Activated CD4-positive, alpha-beta T cell treated with anti-CD3 and anti-CD28 coated beads, Interleukin-2, Interleukin-6, amounts not matched to agents 100 ng/mL and 50 ng/mL, durations not matched to agents 16 hours and 8 hours (primary cell): ENCODE measurements around the gene KAT6B.
A peak's percentile ranks its signal among the peaks of the same experiment; 100 is the strongest.

Source experiments
- DNase-seq: peaks from one replicate; pipeline ENCODE4 v3.0.0-alpha.2; 2020

KAT6B gene

DNA sequence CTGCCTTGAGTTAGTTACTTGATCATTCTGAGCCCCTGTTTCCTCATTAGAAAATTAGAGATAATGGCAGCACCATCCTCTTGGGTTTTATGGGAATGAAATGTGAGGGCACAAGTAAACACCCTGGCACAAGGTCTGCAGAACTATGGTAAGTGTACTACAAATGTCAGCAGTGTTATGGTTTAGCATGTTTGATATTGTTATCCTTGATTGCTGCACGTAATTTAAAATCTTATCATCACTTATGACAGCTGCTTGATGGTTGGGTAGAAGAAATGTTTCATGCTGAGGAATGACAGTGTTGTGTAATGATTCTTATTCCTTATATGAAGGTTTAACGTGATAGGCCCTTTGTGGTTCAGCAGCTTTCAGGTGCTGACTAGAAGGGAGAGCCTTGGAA lies 134.3 kb downstream of the KAT6B start:
- no peak for DNase-seq

DNA sequence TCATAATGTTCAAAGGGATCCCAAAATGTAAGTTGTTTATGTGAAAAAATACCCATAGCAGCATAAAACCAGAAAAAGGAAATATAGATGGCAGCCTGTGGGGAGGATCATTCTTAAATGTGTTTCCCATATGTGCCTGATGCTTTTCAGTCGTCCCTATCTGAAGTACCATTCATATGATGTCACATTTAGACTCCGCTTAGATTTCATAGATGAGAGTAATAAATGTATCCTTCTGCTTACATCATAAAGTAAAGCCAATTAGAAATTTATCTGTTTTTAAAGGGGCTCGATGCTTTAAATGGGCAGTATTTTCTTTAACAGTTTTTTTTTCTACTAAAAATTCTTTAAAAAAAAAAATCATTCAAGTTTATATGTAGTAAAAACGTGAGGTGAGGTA lies 136.1 kb downstream of the KAT6B start:
- DNase-seq = no peak

DNA sequence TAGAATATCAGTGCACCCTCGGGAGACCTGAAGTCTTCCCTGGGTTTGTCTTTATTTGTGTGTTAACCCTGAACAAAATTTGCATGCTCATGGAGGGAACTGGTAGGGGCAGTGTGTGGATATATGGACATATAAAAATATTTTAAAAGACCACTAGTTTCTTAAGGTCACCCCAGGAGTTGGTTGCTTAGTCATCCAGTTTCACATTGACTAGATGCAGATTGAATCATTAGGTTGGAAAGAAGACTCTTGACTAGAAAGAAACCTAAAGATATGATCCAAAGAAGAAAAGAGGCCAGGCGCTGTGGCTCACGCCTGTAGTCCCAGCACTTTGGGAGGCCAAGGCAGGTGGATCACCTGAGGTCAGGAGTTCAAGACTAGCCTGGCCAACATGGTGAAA lies 137.1 kb downstream of the KAT6B start:
- peak; percentile 34 for DNase-seq

DNA sequence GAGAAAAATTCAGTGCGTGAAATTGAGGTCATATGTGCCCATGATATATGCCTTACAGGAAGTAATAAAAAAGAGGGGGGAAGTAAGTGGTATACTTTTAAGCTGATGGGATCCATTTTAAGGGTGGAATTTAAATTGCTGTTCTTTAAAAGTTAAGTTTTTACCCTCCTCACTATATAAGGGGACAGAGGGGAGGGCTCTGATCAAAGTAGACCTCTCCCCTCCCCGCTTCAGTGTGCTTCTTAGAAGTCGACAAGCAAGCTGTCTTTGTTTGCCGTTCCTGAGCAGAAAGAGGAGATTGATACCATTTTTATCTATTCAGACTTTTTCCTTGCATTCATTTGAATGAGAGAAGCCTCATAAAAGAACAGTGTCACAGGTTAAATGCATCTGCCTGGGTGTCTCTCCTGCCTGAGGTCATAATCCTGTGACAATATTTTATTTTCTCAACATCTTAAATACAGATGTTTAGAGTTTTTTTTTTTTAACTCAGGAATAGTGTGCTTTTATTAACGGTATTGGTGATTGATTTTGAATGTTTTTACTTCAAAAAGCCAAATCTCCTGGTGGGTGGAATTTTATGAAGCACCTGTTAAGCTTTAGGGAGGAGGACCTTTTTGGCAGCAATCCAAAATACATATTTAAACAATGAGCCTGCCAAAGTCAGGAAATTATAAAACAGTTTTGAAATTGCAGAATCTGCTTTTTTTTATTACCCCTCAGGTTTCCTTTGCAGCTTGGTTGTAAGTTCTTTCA lies 141.7 kb downstream of the KAT6B start:
- no peak for DNase-seq

DNA sequence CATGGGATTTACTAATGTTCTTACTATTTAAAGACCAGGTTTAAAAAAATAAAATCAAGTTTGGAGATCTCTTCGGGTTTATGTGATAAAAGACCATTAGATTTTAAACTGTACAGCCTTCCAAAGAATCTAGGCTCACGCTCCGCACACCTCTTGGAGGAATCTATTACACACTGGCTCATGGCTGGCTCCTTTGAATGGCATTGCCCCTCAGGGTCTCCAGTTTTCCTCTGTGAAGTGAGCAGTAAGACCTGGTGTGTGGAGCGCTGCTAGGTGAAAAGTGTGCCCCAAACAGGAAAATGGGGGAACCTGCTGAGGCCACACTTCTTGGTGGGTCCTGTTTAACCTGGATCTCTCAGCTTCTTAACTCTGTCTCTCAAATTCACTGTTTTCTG lies 142.3 kb downstream of the KAT6B start:
- DNase-seq = no peak

DNA sequence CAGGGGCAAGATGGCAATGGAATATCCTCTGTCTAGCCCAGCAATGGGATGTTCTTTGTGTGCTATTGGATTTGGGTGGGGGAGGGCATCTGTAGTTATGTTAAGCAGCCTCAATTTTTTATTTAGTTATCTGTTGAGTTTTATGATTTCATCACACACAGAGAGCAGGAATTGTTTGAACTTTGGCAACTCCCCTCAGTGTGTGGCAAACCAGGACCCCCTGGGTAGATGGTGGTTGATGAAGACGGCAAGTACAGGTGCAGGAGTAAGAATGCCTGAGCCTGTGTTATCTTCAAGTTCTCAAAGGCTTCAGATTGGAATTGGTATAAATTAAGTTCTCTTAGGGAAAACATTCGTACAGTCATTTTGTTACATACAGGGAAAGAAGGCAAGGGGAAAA lies 142.7 kb downstream of the KAT6B start:
- no peak for DNase-seq

DNA sequence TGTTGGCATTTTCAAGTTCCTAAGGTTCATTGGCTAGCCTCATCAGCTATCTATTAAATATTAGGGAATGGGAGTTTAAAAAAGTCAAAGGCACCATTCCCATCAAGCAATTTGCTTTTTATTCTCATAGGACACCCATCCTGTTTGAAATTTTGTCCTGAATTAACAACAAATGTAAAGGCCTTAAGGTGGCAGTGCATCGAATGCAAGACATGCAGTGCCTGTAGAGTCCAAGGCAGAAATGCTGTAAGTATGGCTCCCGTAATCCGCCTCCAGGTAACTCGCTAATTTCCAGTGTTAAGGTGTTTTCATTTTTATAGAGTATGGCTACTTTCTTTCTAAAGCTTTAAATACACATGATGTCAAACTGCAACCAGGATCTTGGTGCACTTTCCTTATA lies 143.1 kb downstream of the KAT6B start:
- DNase-seq = no peak

DNA sequence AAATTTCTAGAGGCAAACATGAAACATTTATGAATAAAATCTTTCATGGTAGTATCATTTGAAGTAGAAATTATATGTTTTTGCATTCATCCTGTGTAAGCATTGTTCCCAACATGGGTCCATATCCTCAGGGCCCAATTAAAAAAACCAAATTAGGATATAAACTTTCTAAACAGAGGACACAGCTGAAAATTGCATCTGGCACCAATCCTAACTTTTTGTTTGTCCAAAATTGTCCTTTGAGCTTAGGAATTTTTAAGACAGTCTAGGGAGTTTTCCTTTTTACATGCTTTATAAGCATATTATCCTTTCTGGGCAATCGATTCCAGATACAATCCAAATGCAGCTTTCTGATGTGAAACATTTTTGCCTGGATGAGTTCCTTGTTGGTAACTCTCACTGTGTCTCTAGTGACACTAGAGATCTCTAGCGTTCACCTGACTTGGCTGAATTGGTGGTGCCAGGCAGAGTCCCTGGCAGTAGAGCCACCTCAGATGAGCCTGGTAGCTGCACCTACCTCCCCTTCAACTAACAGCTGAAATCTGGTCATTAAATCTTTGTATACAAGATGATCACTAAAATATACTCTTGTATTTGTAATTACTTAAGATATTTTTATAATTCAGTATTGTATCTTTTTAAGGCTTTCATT lies 147.5 kb downstream of the KAT6B start:
- DNase-seq = no peak

DNA sequence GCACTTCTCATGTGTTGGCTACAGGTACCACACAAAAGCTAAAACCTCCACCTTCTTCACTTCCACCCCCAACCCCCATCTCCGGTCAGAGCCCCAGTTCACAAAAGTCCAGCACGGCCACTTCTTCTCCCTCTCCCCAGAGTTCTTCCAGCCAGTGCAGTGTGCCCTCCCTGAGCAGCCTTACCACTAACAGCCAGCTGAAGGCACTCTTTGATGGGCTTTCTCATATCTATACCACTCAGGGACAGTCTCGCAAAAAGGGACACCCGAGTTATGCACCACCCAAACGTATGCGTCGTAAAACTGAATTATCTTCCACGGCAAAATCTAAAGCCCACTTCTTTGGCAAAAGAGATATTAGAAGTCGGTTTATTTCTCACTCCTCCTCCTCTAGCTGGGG lies 149.4 kb downstream of the KAT6B start:
- DNase-seq = no peak

DNA sequence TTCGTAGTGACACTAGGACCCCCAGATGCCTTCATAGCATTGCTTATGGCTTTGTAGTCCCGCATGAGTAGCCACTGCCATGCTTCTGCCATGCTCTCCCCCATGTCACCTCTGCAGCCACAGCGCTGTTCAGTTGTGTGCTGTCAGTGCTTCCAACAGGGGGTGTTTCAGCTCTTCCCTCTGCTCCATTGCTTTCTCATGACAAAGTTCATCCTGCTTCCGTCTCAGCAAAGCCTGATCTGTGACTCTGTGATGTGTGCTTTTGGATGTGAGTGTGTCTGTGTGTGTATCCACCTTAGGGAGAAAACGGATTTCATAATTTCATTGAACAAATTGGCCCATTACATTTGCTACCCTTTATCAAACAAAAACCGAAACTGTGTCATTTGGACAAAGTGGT lies 150.2 kb downstream of the KAT6B start:
- DNase-seq = no peak

DNA sequence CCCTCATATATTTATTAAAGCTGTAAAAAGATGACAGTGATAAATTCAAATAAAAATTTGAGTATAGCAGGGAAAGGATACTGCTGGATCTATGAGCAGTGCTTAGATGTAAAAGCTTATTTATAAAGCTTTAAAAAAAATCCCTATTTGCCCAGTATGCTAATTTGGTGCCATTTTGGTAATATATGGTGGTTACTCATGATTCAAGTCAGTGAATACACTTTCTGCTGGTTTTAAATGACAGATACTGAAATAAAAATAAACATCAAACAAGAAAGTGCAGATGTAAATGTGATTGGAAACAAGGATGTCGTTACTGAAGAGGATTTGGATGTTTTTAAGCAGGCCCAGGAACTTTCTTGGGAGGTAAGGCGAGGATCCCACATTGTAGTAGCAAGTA lies 150.7 kb downstream of the KAT6B start:
- DNase-seq = no peak

DNA sequence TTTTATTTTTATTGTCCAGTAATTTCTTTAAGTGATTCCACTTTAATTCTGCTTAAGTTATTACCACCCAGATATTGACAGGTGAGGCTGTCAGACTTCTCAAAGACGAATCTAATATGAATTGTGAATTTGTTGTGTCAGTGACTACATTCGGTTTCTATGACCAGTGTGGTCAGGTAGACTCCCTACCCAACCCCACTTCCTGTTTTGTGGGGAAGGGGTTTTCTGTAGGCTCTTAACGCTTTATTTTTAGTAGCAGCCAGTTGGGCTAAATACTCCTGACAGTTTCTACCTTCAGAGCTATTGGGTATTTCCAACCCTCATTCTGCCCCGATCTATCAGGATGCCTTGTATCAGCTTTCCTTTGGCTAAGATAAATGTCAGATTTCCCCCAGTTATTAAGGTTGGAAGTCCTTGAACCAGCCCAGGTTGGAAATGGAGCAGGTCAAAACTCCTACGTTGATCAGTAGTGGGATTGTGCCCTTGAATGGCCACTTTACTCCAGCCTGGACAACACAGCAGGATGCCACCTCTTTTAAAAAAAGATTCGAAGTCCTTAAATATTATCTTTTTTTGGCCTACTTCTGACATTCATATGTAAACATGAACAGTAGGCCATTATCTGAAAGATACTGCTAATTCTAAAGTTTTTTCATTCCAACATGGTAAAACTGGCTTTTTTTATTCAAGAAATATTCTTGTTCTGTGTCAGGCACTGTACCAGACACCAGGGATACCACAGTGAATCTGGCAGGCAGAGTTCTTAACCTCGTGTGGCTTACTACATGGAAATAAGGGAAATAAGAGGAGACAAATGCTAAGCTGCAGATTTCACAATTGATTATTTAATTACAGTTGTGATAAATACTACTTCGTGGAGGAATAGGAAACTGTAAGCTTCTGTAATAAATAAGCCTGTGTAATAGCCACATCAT lies 151.8 kb downstream of the KAT6B start:
- peak; percentile 75 for DNase-seq

DNA sequence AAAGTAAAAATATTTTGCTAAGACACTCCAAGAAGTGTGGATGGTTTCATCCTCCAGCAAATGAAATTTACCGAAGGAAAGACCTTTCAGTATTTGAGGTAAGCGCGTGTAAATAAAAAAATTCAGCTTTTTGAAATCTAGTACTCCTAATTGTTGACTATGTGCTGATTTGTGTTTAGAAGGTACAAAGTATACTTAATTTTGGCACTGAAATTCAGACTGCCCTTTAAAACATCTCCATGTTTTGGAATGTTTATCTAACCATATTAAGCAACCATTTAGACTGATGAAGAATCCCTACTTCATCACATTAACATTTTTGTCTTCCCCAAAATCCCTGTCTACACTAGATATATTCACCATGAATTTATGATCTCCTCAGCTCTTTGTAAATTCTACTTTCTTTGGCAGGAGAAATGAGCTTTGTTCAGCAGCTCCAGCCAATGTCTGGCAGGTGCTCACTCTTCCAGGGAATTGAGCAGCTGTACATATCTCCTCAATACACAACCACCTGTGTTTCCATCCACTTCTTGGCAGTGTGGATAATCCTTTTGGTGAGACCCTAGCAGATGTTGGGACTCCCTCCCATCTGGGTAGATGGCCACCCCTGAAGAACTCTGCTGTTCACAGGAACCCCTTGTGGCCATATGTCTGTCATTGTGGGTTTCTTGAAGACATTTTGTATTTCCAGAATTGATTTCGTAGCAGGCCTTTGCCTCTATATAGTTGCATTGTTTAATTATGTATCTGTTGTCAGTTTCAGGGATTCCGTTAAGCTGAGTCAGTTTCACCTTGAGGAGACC lies 155.6 kb downstream of the KAT6B start:
- DNase-seq = no peak

DNA sequence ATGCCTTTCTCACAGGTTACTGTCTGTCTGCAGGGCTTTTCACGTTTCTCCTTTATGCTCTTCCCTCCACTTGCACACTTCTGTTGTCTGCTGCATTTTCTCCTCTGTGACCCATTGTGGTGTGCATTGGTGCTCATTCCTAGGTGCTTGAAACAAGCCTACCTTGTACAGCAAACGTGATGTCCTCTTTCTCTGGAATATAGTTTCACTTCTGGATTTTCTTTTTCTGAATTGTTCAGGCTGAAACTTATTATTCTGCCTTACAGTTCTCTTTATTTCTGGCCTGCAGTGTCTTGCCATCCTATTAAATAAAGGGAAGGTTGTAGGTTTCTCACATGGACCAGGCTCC lies 156.2 kb downstream of the KAT6B start:
- DNase-seq = no peak

DNA sequence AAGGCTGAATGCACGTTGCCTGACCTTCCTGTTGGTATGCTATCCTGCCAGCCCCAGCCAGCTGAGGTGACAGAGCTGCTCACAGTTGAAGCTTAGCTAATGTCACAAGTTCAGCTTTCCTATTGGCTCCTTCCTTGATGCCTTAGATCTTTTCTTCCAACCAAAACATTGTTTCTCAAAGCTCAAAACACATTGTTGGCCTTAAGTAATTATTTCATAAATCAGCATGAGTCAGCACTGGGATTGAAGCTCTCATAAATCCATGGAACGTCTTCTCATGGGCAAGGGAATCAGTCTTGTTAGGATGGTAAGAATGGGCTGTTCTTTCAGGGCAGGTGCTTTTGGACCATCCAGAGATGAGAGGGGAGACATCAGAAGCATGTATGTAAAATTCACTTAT lies 157.0 kb downstream of the KAT6B start:
- no peak for DNase-seq

DNA sequence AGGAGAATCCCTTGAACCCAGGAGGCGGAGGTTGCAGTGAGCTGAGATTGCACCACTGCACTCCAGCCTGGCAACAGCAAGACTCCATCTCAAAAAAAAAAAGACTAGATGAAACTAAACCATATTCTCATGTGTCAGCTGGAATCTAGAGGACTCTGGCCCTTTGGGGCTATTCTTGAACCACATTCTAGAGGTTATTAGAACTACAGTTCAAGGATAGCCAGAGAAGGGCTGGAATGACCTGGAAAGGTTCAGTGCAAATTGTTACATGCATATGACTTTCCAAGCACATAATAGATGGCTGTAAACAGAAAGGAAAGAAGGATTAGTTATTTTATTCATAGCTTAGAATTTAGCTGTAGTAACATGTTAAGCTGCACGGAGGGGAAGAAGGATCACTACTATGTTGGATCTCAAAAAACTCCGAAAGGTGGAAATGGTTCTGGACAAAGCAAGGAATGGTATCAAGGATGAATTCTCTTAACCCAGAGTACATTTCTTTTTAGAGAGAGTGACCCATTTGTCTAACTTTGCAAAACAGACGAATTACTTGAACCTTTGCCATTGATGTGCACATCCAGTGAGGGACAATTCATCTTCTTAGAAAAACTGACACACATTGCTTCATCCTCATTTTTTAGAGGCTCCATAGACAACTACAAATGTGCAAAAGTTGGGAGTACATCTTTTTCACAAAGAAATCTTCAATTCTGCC lies 161.1 kb downstream of the KAT6B start:
- no peak for DNase-seq

DNA sequence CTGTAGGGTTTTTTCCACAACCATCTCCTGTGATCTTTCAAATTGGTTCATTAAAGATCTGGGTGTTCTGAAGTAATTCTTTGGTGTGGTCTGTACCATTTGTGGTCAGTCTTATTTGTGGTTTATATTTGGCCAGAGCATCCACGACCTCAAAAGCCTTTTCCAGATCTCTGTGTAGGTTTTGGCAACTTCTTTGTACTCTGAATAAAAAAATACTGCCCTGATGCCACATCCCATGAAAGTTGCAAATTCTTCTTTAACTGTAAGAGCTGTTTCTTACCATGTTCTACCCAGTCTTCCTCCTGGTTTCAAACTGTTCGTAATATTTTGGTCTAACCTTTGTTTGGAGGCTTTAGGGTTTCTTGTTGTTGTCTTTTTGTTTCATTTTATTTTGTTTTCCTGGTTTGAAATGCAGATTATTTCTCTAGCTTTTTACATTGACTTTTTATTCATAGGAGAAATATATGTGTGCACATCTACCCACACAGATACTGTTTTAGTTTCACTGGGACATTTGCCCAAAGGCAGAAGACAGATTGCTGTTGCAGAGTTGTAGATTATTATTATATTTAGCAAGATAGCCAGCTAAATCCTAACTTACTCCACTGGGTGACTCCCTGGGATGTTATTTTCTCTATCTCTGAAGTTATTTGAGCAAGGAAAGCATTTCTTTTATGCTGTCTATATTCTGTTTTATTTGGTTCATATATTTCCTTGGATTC lies 161.8 kb downstream of the KAT6B start:
- no peak for DNase-seq

DNA sequence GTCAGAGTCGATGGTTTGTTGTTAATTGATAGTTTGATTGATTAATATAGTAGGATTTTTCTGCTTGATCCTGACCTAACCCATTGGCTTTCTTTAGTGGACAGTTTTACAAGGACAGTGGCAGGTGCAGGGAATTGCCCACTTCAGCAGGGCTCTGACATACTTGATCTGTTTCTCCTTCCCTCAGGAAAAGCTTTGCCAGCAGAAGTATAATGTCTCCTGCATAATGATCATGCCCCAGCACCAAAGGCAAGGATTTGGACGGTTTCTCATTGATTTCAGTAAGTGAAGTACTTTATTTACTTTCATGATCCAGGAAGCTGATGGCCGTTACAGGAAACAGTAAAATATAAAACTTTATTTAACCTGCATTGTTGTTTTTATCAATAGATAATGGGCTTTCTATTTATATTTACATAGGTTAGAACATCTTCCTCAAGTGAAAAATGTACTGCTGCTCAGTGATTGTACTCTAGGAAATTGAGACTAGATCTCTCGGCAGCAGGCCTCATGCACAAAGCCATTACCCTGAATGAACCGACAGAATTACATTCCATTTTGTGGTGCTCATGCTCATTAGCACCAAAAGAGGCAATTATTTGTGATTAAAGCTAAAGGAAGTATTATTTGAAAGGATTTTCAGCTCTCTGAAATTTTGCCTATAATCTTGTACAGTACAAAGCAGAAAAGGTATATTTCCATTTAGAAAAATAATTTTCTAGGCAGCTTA lies 162.6 kb downstream of the KAT6B start:
- no peak for DNase-seq

DNA sequence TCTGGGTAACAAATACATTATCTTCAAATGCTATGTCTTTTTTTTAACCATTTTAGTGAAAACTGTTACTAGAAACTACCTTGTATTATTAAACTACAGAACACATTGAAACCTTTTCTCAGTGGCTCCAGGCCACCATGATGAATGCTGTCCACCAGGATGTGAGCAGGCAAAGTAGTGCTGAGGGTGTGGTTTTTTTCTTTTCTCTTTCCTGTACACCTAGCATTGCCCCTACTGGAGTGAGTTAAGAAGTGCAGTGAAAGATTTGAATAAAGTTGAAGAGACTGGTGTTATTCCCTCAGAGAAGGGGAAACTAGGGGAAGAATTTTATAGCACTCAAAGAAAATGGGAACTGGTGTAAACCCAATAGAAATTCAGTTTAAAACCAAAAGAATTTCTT lies 165.0 kb downstream of the KAT6B start:
- peak; percentile 39 for DNase-seq

DNA sequence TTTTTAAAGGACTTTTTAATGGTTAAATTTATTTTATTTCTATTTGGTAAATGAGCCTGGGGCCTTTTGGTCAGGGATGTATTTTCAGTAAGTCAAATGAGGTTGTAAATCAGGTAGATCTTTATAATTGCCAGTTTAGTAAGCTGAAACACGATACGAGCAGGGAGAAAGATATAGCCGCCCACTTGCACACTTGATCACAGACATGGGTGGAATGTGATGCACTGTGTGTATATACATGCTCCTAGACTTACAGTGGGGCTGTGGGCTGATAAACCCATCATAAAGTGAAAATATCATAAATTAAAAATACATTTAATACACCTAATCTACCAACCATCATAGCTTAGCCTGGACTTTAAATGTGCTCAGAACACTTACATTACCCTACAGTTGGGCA lies 165.7 kb downstream of the KAT6B start:
- DNase-seq = no peak

DNA sequence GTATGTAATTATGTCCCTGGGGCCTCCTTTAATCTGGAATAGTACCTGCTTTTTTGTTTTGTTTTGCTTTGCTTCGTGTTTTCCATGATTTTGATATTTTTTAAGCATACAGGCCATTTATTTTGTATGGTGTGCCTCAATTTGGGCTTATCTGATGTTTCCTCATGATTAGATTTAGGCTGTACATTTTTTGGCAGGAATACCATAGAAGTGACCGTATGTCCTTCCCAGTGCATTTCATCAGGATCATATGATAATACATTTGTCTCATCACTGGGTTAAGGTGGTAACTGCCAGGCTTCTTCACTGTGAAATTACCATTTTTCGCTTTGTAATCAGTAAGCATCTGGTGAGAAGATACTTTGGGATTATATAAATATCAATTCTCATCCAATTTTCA lies 167.2 kb downstream of the KAT6B start:
- DNase-seq = no peak
